SU-DHL-6 (cell line): Measurements from ENCODE around the gene PMF1.

ENCODE experiments used
- H2AFZ ChIP-seq: fragments of 200-600 bp; sonication (generic); 2 replicates; pipeline ENCODE4 v1.6.1; 2014; ENCODE audit warnings: low read depth, mild to moderate bottlenecking, moderate library complexity, mixed read lengths, antibody characterized with exemption, low read length; ENCODE audit not compliant: severe bottlenecking
- H3F3A ChIP-seq: fragments of 200-600 bp; shearing (Covaris generic); 2 replicates; pipeline ENCODE4 v1.6.0; 2016; ENCODE audit warnings: antibody characterized with exemption, mild to moderate bottlenecking; ENCODE audit not compliant: insufficient read depth
- H3K27ac ChIP-seq: fragments of 200-600 bp; sonication (generic); 2 replicates; pipeline ENCODE4 v1.5.1; 2016; ENCODE audit warnings: low read depth, mild to moderate bottlenecking, low read length, moderate library complexity, mixed read lengths
- H3K27me3 ChIP-seq: fragments of 200-600 bp; sonication (generic), shearing (Covaris generic); 2 replicates; pipeline ENCODE4 v1.6.0; 2014; ENCODE audit warnings: mild to moderate bottlenecking, low read length
- H3K36me3 ChIP-seq: fragments of 200-600 bp; sonication (generic); 2 replicates; pipeline ENCODE4 v1.6.1; 2014; ENCODE audit warnings: mild to moderate bottlenecking, low read length, mixed read lengths
- H3K4me2 ChIP-seq: fragments of 300-600, 200-600 bp; shearing (Covaris generic), sonication (generic); 2 replicates; pipeline ENCODE4 v1.6.0; 2014; ENCODE audit warnings: low read length, low read depth, mild to moderate bottlenecking; ENCODE audit not compliant: poor library complexity, severe bottlenecking
- H3K4me3 ChIP-seq: fragments of 200-600 bp; sonication (generic); 2 replicates; pipeline ENCODE4 v1.5.1; 2014; ENCODE audit warnings: antibody characterized with exemption, low read length, mild to moderate bottlenecking, mixed read lengths; ENCODE audit not compliant: insufficient read depth, poor library complexity, severe bottlenecking
- H3K79me2 ChIP-seq: fragments of 200-600 bp; sonication (generic); 2 replicates; pipeline ENCODE4 v1.6.1; 2014; ENCODE audit warnings: mild to moderate bottlenecking, low read length, moderate library complexity; ENCODE audit not compliant: insufficient read depth
- H3K9ac ChIP-seq: fragments of 200-600 bp; sonication (generic); 2 replicates; pipeline ENCODE4 v1.7.0; 2014; ENCODE audit warnings: mild to moderate bottlenecking, low read length
- H3K9me2 ChIP-seq: fragments of 200-600 bp; sonication (generic); replicated peaks from 2 replicates; pipeline ENCODE4 v1.6.1; 2014; ENCODE audit warnings: low read length; ENCODE audit not compliant: insufficient read depth
- H3K9me3 ChIP-seq: fragments of 200-600 bp; sonication (generic); 2 replicates; pipeline ENCODE4 v1.6.1; 2014; ENCODE audit warnings: low read length, mixed read lengths; ENCODE audit not compliant: insufficient read depth
- H4K20me1 ChIP-seq: fragments of 200-600 bp; sonication (generic); 2 replicates; pipeline ENCODE4 v1.6.1; 2014; ENCODE audit warnings: low read depth, mild to moderate bottlenecking, antibody characterized with exemption, low read length, moderate library complexity, mixed read lengths
- CTCF ChIP-seq: fragments of 200-600 bp; sonication (generic); IDR thresholded peaks from one replicate; pipeline ENCODE4 v1.5.1; 2017; ENCODE audit warnings: antibody characterized with exemption, mild to moderate bottlenecking, low read length, moderate library complexity; ENCODE audit not compliant: insufficient read depth, poor library complexity, severe bottlenecking
- EZH2phosphoT487 ChIP-seq: fragments of 200-600 bp; sonication (generic), shearing (Covaris generic); conservative IDR thresholded peaks from 2 replicates; pipeline ENCODE4 v1.6.1; 2018; ENCODE audit warnings: mild to moderate bottlenecking, antibody characterized with exemption, low read length, moderate library complexity, mixed read lengths

The PMF1 gene

GRCh38 chr1:156257711-156258110, 44.9 kb downstream of the PMF1 start:
- H3K79me2 ChIP-seq = no peaks in the 10 kb centered on the region
- H3K9ac ChIP-seq = no peak overlapping the region
- H3F3A ChIP-seq = no peaks in the 10 kb centered on the region
- TF ChIP-seq CTCF (no peak), EZH2phosphoT487 (no peak)
- H3K36me3 ChIP-seq = peaks cover 20% of the 10 kb centered on the region; the same call in 1 of the 2 replicates
- no peaks in the 10 kb centered on the region for H3K9me3 ChIP-seq
- no peak overlapping the region for H3K27ac ChIP-seq
- no peak overlapping the region for H2AFZ ChIP-seq
- H4K20me1 ChIP-seq = no peaks in the 10 kb centered on the region
- H3K9me2 ChIP-seq = no peaks in the 10 kb centered on the region
- no peak overlapping the region for H3K4me2 ChIP-seq
- no peaks in the 10 kb centered on the region for H3K27me3 ChIP-seq
- H3K4me3 ChIP-seq = no peak overlapping the region

GRCh38 chr1:156258859-156259258, 46.1 kb downstream of the PMF1 start:
- Histone ChIP-seq H3K4me3 (no peak overlapping the region), H2AFZ (no peak overlapping the region)

GRCh38 chr1:156259805-156260204, 47.0 kb downstream of the PMF1 start:
- Histone ChIP-seq H4K20me1 (no peaks in the 10 kb centered on the region), H3K4me3 (no peak overlapping the region), H3K79me2 (no peaks in the 10 kb centered on the region; the same call in 1 of the 2 replicates), H3K36me3 (peaks cover 23% of the 10 kb centered on the region; the same call in 1 of the 2 replicates), H3K9me2 (no peaks in the 10 kb centered on the region), H3K9me3 (no peaks in the 10 kb centered on the region), H3K9ac (no peak overlapping the region), H3K27me3 (no peaks in the 10 kb centered on the region), H2AFZ (no peak overlapping the region), H3K27ac (no peak overlapping the region), H3F3A (no peaks in the 10 kb centered on the region), H3K4me2 (no peak overlapping the region)
- no peak for TF ChIP-seq EZH2phosphoT487
- TF ChIP-seq CTCF = no peak

More at GRCh38 chr1:156258859-156259258, 46.1 kb downstream of the PMF1 start:
- no peaks in the 10 kb centered on the region for H3K9me3 ChIP-seq
- no peaks in the 10 kb centered on the region for H3K9me2 ChIP-seq
- TF ChIP-seq EZH2phosphoT487 = no peak
- TF ChIP-seq CTCF = no peak
- H3F3A ChIP-seq = no peaks in the 10 kb centered on the region
- H3K27me3 ChIP-seq = no peaks in the 10 kb centered on the region
- no peak overlapping the region for H3K4me2 ChIP-seq
- no peak overlapping the region for H3K9ac ChIP-seq
- H3K36me3 ChIP-seq = peaks cover 23% of the 10 kb centered on the region; the same call in 1 of the 2 replicates
- H3K79me2 ChIP-seq = no peaks in the 10 kb centered on the region; the same call in 1 of the 2 replicates
- no peak overlapping the region for H3K27ac ChIP-seq
- H4K20me1 ChIP-seq = no peaks in the 10 kb centered on the region
